Endothelial cell (in vitro differentiated cells): ENCODE results near the gene PLG. TPM values are rescaled to one million over a fixed set of nuclear protein-coding genes. Genes with fewer than 3 reads are reported as not detected.

ENCODE experiments used
- DNase-seq: peaks from one replicate; pipeline ENCODE4 v3.0.0; 2021; ENCODE audit warnings: low spot score
- H3K27ac Mint-ChIP-seq: one replicate; pipeline ENCODE4 v1.8.0; 2021; ENCODE audit warnings: mixed read lengths, inconsistent platforms; ENCODE audit not compliant: unreplicated experiment
- H3K27me3 Mint-ChIP-seq: one replicate; pipeline ENCODE4 v1.8.0; 2021; ENCODE audit warnings: mild to moderate bottlenecking, moderate library complexity, mixed read lengths, inconsistent platforms; ENCODE audit not compliant: unreplicated experiment
- H3K36me3 Mint-ChIP-seq: one replicate; pipeline ENCODE4 v1.8.0; 2021; ENCODE audit warnings: mild to moderate bottlenecking, low read depth, mixed read lengths, inconsistent platforms; ENCODE audit not compliant: unreplicated experiment
- H3K4me1 Mint-ChIP-seq: one replicate; pipeline ENCODE4 v1.8.0; 2021; ENCODE audit warnings: mild to moderate bottlenecking, mixed read lengths, inconsistent platforms; ENCODE audit not compliant: unreplicated experiment
- H3K4me3 Mint-ChIP-seq: one replicate; pipeline ENCODE4 v1.8.0; 2021; ENCODE audit warnings: mild to moderate bottlenecking, mixed read lengths, inconsistent platforms; ENCODE audit not compliant: unreplicated experiment
- H3K9me3 Mint-ChIP-seq: one replicate; pipeline ENCODE4 v1.8.0; 2021; ENCODE audit warnings: mixed read lengths, inconsistent platforms; ENCODE audit not compliant: unreplicated experiment
- CTCF ChIP-seq: fragments of 200-600 bp; sonication (generic); IDR thresholded peaks from one replicate; pipeline ENCODE4 v1.5.0; 2021; ENCODE audit warnings: antibody characterized with exemption; ENCODE audit not compliant: unreplicated experiment
- total RNA-seq: library from RNA; stranded (reverse); fragmentation: NEBNext Ultra II Directional; extraction: Animal tissue kit (Norgen Biotek cat#: 25700); gene quantifications from one replicate; pipeline ENCODE4 v1.2.1, GENCODE V29; 2021; ENCODE audit not compliant: unreplicated experiment

The PLG gene
- total RNA-seq, 1 donor from 2014 or later = not detected

DNA sequence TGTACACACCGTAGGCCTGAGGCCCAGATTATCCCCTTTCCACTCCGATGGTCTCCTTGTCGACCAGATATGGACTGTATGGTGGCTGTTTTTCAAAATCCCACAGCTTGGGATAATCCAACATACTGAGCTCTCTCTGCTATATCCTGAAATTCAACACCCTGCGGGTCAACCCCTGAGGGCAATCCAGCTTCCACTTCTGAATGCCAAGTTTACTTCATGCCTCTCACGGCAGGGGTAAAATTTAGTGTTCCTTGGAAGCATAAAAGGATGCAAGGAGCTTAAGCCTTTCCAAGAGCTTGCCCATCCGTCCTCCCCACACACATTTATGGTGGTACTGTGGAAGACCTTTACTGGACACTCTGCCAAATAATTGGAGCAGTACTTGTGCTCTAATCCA, 90.7 kb downstream of the PLG start:
- Mint-ChIP-seq H3K9me3 (no peaks in the 10 kb centered on the region), H3K36me3 (peaks cover 5% of the 10 kb centered on the region), H3K4me1 (peaks cover 13% of the 10 kb centered on the region), H3K27me3 (no peaks in the 10 kb centered on the region), H3K27ac (no peak overlapping the region), H3K4me3 (no peak overlapping the region)
- TF ChIP-seq CTCF = no peak
- no peak for DNase-seq

GRCh38 chr6:160793652-160794051, 91.6 kb downstream of the PLG start:
- H3K36me3 Mint-ChIP-seq = peaks cover 5% of the 10 kb centered on the region
- no peak overlapping the region for H3K4me3 Mint-ChIP-seq
- H3K4me1 Mint-ChIP-seq = peaks cover 7% of the 10 kb centered on the region
- no peak for TF ChIP-seq CTCF
- no peak overlapping the region for H3K27ac Mint-ChIP-seq
- H3K9me3 Mint-ChIP-seq = no peaks in the 10 kb centered on the region
- no peak for DNase-seq
- no peaks in the 10 kb centered on the region for H3K27me3 Mint-ChIP-seq

DNA sequence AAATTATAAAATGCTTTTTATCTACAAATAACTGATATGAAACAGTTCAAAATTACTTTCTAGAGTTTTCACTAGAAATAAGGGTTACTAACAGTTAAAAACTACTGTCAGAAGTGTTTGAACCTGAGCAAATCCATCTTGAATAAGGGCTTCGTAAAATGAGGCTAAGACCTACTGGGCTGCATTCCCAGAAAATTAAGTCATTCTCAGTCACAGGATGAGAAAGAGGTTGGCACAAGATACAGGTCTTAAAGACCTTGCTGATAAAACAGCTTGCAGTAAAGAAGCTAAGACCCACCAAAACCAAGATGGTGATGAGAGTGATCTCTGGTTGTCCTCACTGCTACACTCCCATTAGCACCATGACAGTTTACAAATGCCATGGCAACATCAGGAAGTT, 93.7 kb downstream of the PLG start:
- Mint-ChIP-seq H3K36me3 (peaks cover 5% of the 10 kb centered on the region), H3K27me3 (no peaks in the 10 kb centered on the region), H3K9me3 (no peaks in the 10 kb centered on the region), H3K4me3 (no peak overlapping the region), H3K4me1 (no peaks in the 10 kb centered on the region), H3K27ac (no peak overlapping the region)
- DNase-seq = no peak
- TF ChIP-seq CTCF = no peak

- no peaks in the 10 kb centered on the region for H3K27me3 Mint-ChIP-seq
- DNase-seq = no peak
- H3K4me1 Mint-ChIP-seq = no peaks in the 10 kb centered on the region
- no peak for TF ChIP-seq CTCF
- peaks cover 5% of the 10 kb centered on the region for H3K36me3 Mint-ChIP-seq
- no peak overlapping the region for H3K4me3 Mint-ChIP-seq
- H3K9me3 Mint-ChIP-seq = no peaks in the 10 kb centered on the region
- H3K27ac Mint-ChIP-seq = no peak overlapping the region
Observed at GRCh38 chr6:160798625-160799024, 96.6 kb downstream of the PLG start.

GRCh38 chr6:160799801-160800506, 97.9 kb downstream of the PLG start:
- no peak for DNase-seq
- Mint-ChIP-seq H3K27ac (no peak overlapping the region), H3K9me3 (no peaks in the 10 kb centered on the region), H3K4me1 (no peaks in the 10 kb centered on the region), H3K4me3 (no peak overlapping the region), H3K36me3 (peaks cover 5% of the 10 kb centered on the region), H3K27me3 (no peaks in the 10 kb centered on the region)
- TF ChIP-seq CTCF = no peak
